SHP77 treated with DMSO at 0.1 percent for 48 hours (cell line): Measurements from ENCODE around the gene PPP1R1A.

Source experiments
- DNase-seq: peaks from one replicate; lab custom pipeline; 2025; lab: John Stamatoyannopoulos, UW

Gene PPP1R1A

GRCh38 chr12:54529581-54529980 is 58.9 kb downstream of the PPP1R1A start:
- no peak for DNase-seq
